ENCODE data around the gene TBC1D2. TPM values are rescaled to one million over a fixed set of nuclear protein-coding genes. Genes with fewer than 3 reads are reported as not detected.

Gene TBC1D2
- total RNA-seq, 2 experiments from 2014 or later, result 3.1 to 5.5 TPM

DNA sequence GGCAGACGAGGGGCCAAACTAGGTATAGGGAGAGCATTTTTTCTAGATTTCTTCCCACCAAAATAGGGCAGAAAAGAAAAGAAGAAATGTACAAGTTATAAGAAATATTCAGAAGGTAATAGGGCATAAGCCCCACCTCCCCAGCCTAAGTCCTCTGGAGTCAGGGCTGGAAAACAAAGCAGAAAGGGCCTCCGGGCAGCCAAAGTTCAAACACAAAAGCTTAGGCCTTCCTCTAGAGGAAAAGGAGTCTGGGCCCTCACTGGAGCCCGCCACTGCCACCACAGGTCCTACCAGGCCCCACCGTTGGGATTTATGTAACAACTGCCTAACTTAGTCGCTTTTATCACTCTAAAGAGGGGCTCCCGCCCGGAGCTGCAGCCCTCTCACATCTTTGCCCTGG, 27.6 kb downstream of the TBC1D2 start:
- no peaks in the 10 kb centered on the region for H3K36me3 ChIP-seq (ENCODE audit: insufficient read depth, low read length)
- H4K20me1 ChIP-seq (ENCODE audit: insufficient read depth, low read length), result no peaks in the 10 kb centered on the region
- H3K4me2 ChIP-seq (ENCODE audit: low read length), result no peak overlapping the region
- no peaks in the 10 kb centered on the region for H3K79me2 ChIP-seq (ENCODE audit: insufficient read depth, low read depth, low read length)
- no peak for DNase-seq (ENCODE audit: low spot score)
- H2AFZ ChIP-seq (ENCODE audit: low read length), result no peak overlapping the region
- POLR2A ChIA-PET, result interaction anchor here (1.0 kb wide), 1 partner anchor 172 kb away, joined by 4 read pairs; the partner anchor contains the start of gene NANS
- TF ChIP-seq, protein P1, sequence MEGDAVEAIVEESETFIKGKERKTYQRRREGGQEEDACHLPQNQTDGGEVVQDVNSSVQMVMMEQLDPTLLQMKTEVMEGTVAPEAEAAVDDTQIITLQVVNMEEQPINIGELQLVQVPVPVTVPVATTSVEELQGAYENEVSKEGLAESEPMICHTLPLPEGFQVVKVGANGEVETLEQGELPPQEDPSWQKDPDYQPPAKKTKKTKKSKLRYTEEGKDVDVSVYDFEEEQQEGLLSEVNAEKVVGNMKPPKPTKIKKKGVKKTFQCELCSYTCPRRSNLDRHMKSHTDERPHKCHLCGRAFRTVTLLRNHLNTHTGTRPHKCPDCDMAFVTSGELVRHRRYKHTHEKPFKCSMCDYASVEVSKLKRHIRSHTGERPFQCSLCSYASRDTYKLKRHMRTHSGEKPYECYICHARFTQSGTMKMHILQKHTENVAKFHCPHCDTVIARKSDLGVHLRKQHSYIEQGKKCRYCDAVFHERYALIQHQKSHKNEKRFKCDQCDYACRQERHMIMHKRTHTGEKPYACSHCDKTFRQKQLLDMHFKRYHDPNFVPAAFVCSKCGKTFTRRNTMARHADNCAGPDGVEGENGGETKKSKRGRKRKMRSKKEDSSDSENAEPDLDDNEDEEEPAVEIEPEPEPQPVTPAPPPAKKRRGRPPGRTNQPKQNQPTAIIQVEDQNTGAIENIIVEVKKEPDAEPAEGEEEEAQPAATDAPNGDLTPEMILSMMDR (conservative IDR thresholded peaks at IDR 0.05; ENCODE audit: low read length), result no peak
- TF ChIP-seq EZH2phosphoT487 (IDR thresholded peaks at IDR 0.05; ENCODE audit: borderline replicate concordance, low read depth, low read length), result no peak
- H3K27ac ChIP-seq (ENCODE audit: low read depth, low read length, poor library complexity, severe bottlenecking), result no peak overlapping the region
- peaks cover 13% of the 10 kb centered on the region for H3K4me1 ChIP-seq (ENCODE audit: insufficient read depth, low read length, poor library complexity, severe bottlenecking)
- CTCF ChIA-PET (ENCODE audit: unreplicated experiment), result no interaction called here
- no peaks in the 10 kb centered on the region for H3K9me3 ChIP-seq (ENCODE audit: low read length)
- intact Hi-C loops (cut with micrococcal nuclease; ENCODE audit: unreplicated experiment), result no loop called here
- no TSS peak for BruUV-seq (replicated peaks)
- no peak overlapping the region for H3K4me3 ChIP-seq (ENCODE audit: low read depth, low read length, poor library complexity, severe bottlenecking)
- no peaks in the 10 kb centered on the region for H3K9me2 ChIP-seq (ENCODE audit: insufficient read depth, low read length)

DNA sequence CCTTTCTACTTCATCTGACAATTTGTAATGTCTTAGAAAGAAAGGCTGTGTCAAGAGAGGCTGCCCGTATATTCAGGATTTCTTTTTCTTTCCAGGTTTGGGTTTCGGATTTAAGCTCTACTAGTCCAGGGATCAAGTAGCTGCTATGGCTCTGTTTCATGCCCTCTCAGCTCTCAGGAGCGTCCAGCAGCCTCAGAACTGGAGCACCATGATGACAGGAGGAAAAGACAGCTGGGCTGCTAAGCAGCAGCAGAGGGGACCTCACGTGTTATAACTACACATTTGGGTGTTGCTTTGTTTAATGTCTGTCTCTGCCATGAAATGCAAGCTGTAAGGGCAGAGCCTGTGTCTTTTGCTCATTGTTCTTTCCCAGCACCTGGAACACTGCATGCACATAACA, 28.5 kb downstream of the TBC1D2 start:
- intact Hi-C loops (cut with micrococcal nuclease; ENCODE audit: unreplicated experiment), result no loop called here
- no peaks in the 10 kb centered on the region for H3K79me2 ChIP-seq (ENCODE audit: insufficient read depth, low read depth, low read length)
- TF ChIP-seq, protein P1 (conservative IDR thresholded peaks at IDR 0.05; ENCODE audit: low read length), result no peak
- TF ChIP-seq EZH2phosphoT487 (IDR thresholded peaks at IDR 0.05; ENCODE audit: borderline replicate concordance, low read depth, low read length), result no peak
- H3K9me2 ChIP-seq (ENCODE audit: insufficient read depth, low read length), result no peaks in the 10 kb centered on the region
- H3K4me2 ChIP-seq (ENCODE audit: low read length), result no peak overlapping the region
- H3K27ac ChIP-seq (ENCODE audit: low read depth, low read length, poor library complexity, severe bottlenecking), result no peak overlapping the region
- H2AFZ ChIP-seq (ENCODE audit: low read length), result no peak overlapping the region
- peaks cover 5% of the 10 kb centered on the region for H3K4me1 ChIP-seq (ENCODE audit: insufficient read depth, low read length, poor library complexity, severe bottlenecking)
- BruUV-seq (replicated peaks), result no TSS peak
- ChIA-PET CTCF (ENCODE audit: unreplicated experiment) (no interaction called here), POLR2A (interaction anchor here (0.7 kb wide), 1 partner anchor 9 kb away, joined by 3 read pairs; no protein-coding TSS in a partner anchor)
- DNase-seq (ENCODE audit: low spot score), result no peak
- no peaks in the 10 kb centered on the region for H3K9me3 ChIP-seq (ENCODE audit: low read length)
- H4K20me1 ChIP-seq (ENCODE audit: insufficient read depth, low read length), result no peaks in the 10 kb centered on the region
- H3K4me3 ChIP-seq (ENCODE audit: low read depth, low read length, poor library complexity, severe bottlenecking), result no peak overlapping the region
- H3K36me3 ChIP-seq (ENCODE audit: insufficient read depth, low read length), result no peaks in the 10 kb centered on the region

DNA sequence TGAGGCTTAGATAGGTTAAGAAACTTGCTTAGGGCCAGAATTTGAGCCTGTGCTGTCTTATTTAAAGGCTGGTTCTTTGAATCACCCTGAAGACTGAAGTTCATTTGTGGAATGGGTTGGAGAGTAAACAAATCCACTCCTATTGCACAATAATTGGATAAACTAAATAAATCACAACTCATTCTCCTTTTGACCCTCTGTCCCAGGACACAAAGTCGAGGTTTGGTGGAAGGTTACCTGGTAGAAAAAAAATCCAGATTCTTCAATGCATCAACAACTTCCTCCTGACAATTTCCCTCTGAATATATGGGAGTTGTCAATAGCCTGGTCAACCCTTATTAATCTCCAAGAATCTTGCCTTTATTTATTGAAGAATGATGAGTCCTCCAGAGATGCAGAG, 28.9 kb downstream of the TBC1D2 start:
- no TSS peak for BruUV-seq (replicated peaks)
- ChIA-PET CTCF (ENCODE audit: unreplicated experiment) (no interaction called here), POLR2A (interaction anchor here (0.6 kb wide), 1 partner anchor 168 kb away, joined by 4 read pairs; no protein-coding TSS in a partner anchor)
- Histone ChIP-seq H3K79me2 (ENCODE audit: insufficient read depth, low read depth, low read length) (no peaks in the 10 kb centered on the region), H2AFZ (ENCODE audit: low read length) (no peak overlapping the region), H3K4me3 (ENCODE audit: low read depth, low read length, poor library complexity, severe bottlenecking) (no peak overlapping the region), H3K4me2 (ENCODE audit: low read length) (no peak overlapping the region), H3K4me1 (ENCODE audit: insufficient read depth, low read length, poor library complexity, severe bottlenecking) (peaks cover under 1% of the 10 kb centered on the region), H3K27ac (ENCODE audit: low read depth, low read length, poor library complexity, severe bottlenecking) (no peak overlapping the region), H3K9me3 (ENCODE audit: low read length) (no peaks in the 10 kb centered on the region), H3K9me2 (ENCODE audit: insufficient read depth, low read length) (no peaks in the 10 kb centered on the region), H4K20me1 (ENCODE audit: insufficient read depth, low read length) (no peaks in the 10 kb centered on the region), H3K36me3 (ENCODE audit: insufficient read depth, low read length) (no peaks in the 10 kb centered on the region)
- TF ChIP-seq EZH2phosphoT487 (IDR thresholded peaks at IDR 0.05; ENCODE audit: borderline replicate concordance, low read depth, low read length), result no peak
- TF ChIP-seq, protein P1 (conservative IDR thresholded peaks at IDR 0.05; ENCODE audit: low read length), result no peak
- DNase-seq (ENCODE audit: low spot score), result no peak
- intact Hi-C loops (cut with micrococcal nuclease; ENCODE audit: unreplicated experiment), result no loop called here
